Measurements from ENCODE around the gene TMEM225.
"Not testable (repeated sequence)": the region's sequence is repeated elsewhere in the genome, so short reads cannot be mapped to it uniquely, and the experiment has no call there.

Gene TMEM225, protein sequence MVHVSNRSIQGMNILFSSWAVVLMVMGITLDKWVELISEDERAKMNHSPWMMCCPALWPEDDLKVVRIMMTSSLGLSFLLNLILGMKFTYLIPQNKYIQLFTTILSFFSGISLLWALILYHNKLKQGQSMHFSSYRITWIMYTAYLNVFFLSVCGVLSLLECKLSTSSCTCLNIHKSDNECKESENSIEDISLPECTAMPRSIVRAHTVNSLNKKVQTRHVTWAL

DNA sequence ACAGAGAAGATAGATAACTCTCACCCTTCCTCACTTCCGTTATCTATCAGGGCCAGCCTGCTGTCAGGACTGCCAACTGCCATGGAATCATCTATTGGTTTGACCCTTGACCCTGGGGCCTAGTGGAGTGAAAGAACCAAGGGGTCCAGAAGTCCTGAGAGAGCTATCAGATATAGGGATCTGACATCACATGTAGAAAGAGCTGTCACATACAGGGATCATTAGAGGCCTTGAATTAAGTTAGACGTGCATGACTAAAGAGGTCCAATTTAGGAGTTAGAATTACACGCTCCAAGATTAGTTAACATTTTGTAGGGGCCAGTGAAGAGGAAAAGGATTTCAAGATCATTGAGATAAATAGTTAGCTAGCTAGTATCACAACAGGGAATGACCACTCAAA, at the start of gene TMEM225:
Gene TMEM225 (minus strand): TSS at position 101 of the 400 bp plus-strand sequence. CDS start 245 bp downstream, outside the sequence.
- DNase-seq (ENCODE audit: low read depth in 2 of 2) = no peak

DNA sequence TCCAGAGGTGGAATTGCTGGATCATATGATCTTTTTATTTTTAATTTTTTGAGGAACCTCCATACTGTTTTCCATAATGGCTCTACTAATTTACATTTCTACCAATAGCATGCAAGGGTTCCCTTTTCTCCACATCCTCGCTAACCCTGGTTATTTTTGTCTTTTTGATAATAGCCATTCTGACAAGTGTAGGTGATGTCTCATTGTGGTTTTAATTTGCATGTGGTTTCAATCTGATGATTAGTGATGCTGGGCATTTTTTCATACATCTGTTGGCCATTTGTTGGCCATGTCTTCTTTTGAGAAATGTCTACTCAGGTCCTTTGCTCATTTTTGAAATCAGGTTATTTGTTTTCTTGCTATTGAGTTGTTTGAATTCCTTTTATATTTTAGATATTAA, 38.6 kb upstream of the TMEM225 start:
- DNase-seq (ENCODE audit: low read depth in 2 of 2) = no peak

DNA sequence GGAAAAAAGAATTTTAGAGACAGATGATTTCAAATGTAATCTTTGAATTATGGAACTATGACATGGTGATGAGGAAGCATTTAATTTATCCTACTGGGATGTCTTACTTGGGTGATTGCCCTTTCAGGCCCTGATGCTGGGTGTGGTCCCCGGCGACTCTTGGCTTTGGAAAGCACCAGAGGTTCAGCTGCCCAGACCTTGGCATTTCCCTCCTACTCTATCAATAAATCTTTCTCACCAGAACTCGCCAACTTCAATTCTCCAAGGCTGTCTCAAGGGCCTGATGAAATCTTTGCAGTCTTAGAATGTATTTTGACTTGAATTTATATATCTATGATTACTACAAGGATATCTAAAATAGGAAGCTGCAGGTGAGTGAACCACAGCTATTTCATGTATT, 35.5 kb upstream of the TMEM225 start:
- DNase-seq (ENCODE audit: low read depth in 2 of 2) = no peak

DNA sequence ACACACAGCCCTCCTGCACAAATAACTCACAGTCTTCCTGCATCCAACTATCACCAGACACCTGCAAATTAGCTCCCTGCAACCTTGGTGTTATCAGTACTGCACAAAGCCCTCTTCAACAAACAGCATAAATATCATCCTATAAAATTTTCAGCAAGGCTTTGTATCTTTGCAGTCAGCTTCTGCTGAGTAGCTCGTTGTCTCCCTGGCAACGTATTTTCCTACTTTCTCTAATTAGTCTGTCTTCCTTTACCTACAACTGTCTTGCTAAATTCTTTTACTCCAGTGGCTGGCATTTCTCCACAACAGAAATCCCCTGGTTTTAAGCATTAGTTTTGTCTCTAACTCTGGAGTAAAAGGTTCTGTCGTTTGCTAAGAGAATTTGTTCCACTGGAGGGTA, 20.4 kb upstream of the TMEM225 start:
- no peak for DNase-seq (ENCODE audit: low read depth in 2 of 2)

DNA sequence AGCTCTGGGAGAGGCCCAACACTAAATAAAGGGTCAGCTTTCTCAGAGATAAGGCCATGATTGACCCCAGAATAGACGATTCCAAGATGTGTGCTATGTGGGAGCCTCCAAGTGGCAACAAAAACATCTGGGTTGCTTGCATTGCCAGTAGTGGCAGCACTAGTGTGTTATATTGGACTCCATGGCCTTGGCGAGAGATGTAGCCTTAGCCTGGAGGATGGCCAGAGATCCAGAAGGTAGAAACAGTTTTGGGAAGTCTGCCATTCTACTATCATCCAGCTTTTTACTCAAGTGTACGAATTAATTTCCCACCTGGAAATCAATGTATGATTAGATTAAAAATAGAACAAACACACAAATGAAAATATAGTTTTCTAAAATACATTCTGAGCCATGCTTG, 19.5 kb upstream of the TMEM225 start:
- DNase-seq (ENCODE audit: low read depth in 2 of 2) = no peak

DNA sequence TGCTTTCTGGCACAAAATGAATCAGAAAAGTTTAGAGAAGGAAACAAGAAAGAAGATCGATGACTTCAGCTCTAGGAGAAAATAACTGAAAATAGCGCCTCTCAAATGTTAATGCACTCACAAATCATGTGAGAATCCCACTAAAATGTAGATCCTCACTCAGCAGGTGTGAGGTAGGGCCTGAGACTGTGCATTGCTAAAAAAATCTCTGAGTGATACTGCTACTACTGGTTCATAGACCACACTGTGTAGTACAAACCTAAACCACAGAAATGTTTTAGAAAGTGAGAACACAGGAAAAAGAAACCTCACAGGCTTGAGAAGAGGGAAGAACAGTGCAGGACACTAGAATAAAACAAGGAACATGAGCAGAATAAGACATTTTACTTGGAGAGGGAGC, 18.5 kb upstream of the TMEM225 start:
- DNase-seq (ENCODE audit: low read depth in 2 of 2) = no peak

DNA sequence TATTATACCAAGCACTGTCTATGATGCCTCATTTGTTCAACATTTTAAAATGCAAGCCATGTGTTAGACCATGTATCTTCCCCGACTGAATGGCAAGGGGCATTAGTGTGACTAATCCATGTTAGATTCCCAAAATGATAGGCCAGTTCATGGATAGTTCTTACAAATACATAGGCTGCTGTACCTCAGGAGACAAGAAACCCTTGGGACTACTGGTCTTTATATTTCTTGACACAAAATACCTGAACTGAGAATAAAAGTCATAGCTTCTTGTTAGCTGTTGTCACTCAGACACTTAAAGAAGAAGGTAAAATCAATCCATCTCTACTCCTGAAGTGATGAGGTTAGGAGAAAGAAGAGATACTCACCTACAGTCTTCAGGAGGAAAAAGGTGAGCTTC, 16.4 kb upstream of the TMEM225 start, which contains the start of gene OR8D4:
Gene OR8D4 (plus strand): TSS at position 301 of the 400 bp plus-strand sequence. CDS start 4,265 bp downstream, outside the sequence.
- no peak for DNase-seq (ENCODE audit: low read depth in 2 of 2)

DNA sequence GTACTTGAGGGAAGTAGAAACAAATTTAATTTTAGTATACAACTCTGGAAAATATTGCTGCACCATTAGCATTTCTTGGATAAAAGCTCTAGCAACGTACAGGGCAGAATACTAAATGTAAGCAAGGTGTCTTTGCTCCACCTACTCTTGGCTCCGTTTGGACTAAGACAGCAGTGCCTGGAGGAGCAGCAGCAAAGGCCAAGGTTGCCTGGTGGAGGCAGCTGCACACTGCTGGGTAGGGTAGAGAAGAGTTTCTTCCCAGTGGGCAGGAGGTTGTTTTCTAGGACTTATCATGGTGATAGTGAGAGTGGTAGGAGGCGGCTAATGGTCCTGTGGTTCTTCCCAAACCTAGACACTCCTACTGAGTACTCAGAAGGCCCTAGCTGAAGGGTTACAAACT, 14.3 kb upstream of the TMEM225 start:
- DNase-seq (ENCODE audit: low read depth in 2 of 2) = no peak

DNA sequence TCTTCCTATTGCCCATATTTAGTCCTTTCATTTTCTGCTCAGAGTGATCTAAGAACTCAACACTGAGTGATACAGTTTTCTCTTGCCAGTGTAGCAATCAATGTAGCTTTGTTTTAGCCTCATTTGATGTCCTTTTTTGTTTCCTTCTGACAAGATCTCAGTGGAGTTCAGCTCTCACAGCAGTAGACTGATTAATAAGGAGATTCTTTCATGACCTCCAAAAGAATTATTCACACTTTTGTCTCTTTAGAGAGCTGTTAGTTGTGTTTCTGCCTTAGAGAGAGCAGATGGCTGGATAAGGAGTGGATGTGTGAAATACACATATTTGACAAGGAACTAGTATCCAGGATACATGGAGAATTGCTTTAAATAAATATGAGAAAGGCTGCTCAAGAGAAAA, 6.6 kb upstream of the TMEM225 start:
- no peak for DNase-seq (ENCODE audit: low read depth in 2 of 2)

DNA sequence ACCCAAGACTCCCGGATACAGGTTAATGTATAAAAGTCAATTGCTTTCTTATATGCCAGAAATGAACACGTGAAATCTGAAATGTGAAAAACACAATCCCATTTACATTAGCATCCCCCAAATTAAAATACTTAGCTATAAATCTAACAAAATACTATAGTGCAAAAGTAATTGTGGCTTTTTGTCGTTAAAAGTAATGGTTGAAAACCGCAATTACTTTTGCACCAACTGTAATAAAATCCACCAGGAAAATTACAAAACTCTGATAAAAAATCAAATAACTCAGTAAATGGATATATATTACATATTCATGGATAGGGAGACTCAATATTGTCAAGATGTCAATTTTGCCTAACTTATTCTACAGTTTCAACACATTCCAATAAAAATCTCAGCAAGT, 4.6 kb downstream of the TMEM225 start:
- DNase-seq (ENCODE audit: low read depth in 2 of 2) = no peak

DNA sequence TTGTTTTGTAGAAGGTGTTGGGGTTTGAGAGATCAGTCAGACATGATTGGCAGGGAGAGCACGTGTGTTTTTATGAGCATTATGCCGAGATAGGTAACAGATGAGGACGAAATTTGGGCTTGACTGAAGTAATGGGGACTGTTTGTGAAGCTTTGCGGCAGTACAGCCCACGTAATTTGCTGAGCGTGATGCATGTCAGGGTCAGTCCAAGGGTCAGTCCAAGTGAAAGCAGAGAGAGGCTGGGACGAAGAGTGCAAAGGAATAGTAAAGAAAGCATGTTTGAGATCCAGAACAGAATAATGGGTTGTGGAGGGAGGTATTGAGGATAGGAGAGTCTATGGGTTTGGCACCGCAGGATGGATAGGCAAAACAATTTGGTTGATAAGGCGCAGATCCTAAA, 17.7 kb downstream of the TMEM225 start:
- DNase-seq (ENCODE audit: low read depth in 2 of 2) = not testable (repeated sequence)

DNA sequence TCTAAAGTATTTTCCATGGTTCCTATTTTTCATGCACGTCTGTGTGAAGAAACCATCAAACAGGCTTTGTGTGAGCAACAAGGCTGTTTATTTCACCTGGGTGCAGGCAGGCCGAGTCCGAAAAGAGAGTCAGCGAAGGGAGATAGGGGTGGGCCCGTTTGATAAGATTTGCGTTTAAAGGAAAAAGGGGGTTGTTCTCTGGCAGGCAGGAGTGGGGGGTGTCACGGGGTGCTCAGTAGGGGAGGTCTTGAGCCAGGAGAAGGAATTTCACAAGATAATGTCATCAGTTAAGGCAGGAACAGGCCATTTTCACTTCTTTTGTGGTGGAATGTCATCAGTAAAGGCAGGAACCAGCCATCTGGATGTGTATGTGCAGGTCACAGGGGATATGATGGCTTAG, 20.2 kb downstream of the TMEM225 start:
- DNase-seq (ENCODE audit: low read depth in 2 of 2) = not testable (repeated sequence)

DNA sequence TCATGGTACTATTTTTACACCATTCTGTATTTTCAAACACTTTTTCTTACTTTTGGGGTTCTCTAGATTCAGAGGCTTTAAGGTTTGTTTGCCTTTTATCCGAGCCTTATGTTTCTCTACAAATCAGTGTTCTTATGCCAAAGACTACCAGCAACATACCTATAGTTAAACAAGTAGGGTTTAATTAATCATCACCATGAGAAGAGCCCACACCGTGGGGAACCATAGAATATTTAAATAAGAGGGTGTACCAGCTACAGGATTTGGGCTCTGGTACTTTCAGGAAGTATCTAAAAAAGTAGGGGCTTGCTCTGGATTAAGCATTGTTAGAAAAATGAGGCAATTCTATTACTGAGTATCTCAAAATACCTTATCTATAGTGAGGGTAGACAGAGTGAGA, 25.7 kb downstream of the TMEM225 start:
- DNase-seq (ENCODE audit: low read depth in 2 of 2) = no peak

DNA sequence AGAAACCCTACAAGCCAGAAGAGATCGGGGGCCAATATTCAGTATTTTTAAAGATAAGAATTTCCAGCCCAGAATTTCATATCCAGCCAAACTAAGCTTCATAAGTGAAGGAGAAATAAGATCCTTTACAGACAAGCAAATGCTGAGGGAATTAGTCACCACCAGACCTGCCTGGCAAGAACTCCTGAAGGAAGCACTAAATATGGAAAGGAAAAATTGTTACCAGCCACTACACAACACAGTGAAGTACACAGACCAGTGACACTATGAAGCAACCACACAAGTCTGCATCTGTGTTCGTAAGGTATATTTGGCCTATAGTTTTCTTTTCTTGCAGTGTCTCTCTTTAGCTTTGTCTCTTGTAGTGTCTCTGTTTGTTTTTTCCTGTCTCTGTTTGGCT, 29.0 kb downstream of the TMEM225 start:
- DNase-seq (ENCODE audit: low read depth in 2 of 2) = no peak

DNA sequence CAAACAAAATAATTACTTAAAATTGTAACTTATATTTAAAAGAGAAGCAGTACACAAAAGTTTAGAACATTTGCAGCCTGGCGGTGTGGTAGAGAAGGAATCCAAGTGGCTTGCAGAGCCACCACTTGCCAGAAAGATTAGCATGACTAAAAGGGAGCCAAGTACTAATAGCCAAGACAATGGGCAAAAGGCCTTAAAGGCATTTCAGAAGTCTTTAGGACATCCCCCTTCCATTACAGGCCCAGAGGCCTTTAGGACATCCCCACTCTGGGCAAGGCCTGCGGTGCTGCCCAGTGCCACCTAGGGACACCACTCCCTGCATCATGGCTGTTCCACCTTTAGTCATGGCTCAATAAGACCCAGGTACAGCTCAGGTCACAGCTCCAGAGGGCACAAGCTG, 32.4 kb downstream of the TMEM225 start:
- no peak for DNase-seq (ENCODE audit: low read depth in 2 of 2)

DNA sequence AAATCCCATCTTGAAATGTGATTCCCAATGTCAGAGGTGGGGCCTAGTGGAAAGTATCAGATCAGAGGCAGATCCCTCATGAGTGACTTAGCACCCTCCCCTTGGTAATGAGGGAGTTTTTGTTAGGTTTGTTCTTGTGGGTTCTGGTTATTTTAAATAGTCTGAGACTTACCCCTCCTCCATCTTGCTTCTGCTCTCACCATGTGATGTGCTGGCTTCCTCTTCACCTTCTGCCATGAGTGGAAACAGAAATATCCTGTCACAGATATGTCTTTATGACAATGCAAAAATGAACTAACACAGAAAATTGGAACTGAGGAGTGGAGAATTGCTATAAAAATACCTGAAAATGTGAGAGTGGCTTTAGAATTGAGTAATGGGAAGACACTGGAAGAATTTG, 33.1 kb downstream of the TMEM225 start:
- DNase-seq (ENCODE audit: low read depth in 2 of 2) = no peak

DNA sequence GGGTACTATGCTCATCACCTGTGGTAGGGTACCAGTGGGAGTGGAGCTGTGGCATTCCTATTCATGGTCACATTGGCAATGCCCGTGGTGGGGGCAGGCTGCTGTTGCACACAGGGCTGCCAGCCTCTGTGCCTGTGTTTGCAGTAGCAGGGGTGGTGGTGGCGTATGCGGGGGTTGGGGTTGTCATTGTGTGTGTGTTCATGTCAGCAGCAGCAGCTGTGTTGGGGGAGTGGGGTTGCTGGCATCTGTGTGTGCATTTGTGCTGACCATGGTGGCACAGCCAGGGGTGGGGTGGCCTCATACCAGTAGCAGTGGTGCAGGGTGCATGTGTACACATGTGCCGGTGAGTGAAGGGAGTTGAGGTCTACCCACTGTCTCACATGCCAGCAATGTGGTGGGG, 34.4 kb downstream of the TMEM225 start:
- no peak for DNase-seq (ENCODE audit: low read depth in 2 of 2)

DNA sequence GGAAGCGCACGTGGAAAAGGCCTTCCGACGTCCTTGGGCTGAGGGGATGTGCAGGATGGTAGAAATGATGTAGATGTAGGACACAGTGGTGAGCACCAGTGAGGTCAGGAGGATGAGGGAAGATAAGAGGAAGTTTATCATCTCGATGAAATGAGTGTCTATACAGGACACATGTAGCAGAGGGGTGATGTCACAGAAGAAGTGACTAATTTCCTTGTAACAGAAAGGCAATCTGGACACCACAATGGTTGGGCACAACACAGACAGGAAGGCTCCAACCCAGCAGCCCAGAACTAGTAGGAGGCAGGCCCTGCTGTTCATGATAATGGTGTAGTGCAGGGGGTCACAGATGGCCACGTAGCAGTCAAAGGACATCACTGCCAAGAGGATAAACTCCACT, 44.3 kb downstream of the TMEM225 start:
- no peak for DNase-seq (ENCODE audit: low read depth in 2 of 2)

DNA sequence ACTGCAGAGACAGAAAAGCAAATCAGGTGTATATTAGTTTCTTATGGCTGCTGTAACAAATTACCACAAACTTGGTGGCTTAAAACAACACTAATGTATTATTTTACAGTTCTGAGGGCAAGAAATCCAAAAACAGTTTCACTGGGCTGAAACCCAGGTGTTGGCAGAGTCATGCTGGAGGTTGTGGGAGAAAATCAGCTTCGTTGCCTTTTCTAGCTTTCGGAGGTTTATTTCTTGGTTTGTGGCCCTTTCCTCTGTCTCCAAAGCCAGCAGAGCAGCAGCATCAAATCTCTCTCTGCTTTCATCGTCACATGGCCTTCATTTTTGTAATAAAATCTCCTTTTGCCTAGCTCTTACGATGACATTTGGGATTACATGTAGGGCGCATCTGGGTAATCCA, 46.3 kb downstream of the TMEM225 start:
- DNase-seq (ENCODE audit: low read depth in 2 of 2) = no peak

DNA sequence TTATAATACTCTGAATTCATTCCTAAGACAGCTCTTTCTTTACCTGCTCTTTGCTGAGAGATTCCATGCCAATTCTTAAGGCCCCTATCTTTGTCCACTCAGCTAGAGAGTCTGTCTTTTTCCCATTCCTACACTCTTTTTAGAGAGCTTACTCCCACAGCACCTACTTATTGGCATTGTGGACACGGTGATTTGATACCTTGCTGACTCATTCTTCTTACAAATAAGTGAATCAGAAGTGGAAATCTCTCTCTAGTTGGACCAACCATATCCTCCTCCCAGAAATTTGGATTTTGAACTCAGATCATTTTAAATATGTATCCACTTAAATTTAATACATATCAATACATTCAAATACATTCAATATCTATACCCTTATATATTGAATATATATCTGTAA, 46.8 kb downstream of the TMEM225 start:
- no peak for DNase-seq (ENCODE audit: low read depth in 2 of 2)

DNA sequence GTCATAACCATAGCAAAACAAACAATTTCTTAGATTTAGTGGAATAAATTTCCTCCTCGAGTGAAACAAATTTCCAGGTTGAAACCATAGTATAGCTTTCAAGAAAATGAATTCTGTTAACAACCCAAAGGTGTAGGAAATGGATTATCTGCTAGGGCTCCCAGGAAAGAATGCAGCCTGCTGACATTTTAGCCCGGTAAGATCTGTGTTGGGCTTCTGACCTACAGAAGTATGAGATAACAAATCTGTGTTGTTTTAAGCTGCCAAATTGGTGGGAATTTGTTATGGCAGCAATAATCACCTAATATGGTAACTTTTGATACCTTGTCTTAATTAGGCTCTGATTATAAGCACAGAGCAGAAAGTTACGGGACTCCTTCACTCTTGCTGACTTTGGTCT, 47.3 kb downstream of the TMEM225 start:
- DNase-seq (ENCODE audit: low read depth in 2 of 2) = no peak

DNA sequence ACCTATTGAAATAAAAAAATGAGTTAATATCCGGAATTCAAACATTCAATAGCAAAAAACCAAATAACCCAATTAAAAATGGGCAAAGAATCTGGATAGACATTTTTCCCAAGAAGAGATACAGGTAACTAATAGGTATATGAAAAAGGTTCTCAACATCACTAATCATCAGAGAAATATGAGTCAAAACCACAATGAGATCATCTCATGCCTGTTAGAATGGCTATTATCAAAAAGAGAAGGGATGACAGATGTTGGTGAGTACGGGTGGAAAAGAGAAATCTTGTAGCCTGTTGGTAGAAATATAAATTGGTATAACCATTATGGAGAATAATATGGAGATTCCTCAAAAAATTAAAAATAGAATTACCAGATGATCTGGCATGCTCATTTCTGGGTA, 52.4 kb downstream of the TMEM225 start:
- DNase-seq (ENCODE audit: low read depth in 2 of 2) = no peak

Data from stimulated activated CD4-positive, alpha-beta T cell treated with anti-CD3 and anti-CD28 coated beads, Interleukin-1b, Interleukin-23, amount 100 ng/mL, for 1 hour (primary cell).